ENCODE data around the gene NAPA.

The NAPA gene

GRCh38 chr19:47438793-47439220 lies 76.1 kb downstream of the NAPA start:
- H3K4me2 ChIP-seq (ENCODE audit: low read length) = no peak overlapping the region
- H3F3A ChIP-seq (ENCODE audit: insufficient read depth, low read length) = no peaks in the 10 kb centered on the region
- no peaks in the 10 kb centered on the region for H3K9me2 ChIP-seq (ENCODE audit: low read depth, low read length)
- no peaks in the 10 kb centered on the region for H3K4me1 ChIP-seq (ENCODE audit: insufficient read depth, low read length, severe bottlenecking)
- H3K27me3 ChIP-seq (ENCODE audit: insufficient read depth, low read length) = peaks cover 3% of the 10 kb centered on the region; the same call in 1 of the 2 replicates
- no peaks in the 10 kb centered on the region for H3K36me3 ChIP-seq (ENCODE audit: insufficient read depth, low read length)
- H3K27ac ChIP-seq (ENCODE audit: low read depth, low read length, poor library complexity, severe bottlenecking) = no peak overlapping the region
- H3K4me3 ChIP-seq (ENCODE audit: low read depth, low read length, poor library complexity, severe bottlenecking) = no peak overlapping the region
- no peaks in the 10 kb centered on the region for H4K20me1 ChIP-seq (ENCODE audit: insufficient read depth, low read length)
- TF ChIP-seq CTCF (IDR thresholded peaks at IDR 0.05; ENCODE audit: low read length) (no peak), EZH2 (IDR thresholded peaks at IDR 0.05; ENCODE audit: borderline replicate concordance, low read length) (no peak)
- H3K9me3 ChIP-seq (ENCODE audit: low read length) = no peaks in the 10 kb centered on the region
- no peaks in the 10 kb centered on the region for H3K79me2 ChIP-seq (ENCODE audit: insufficient read depth, low read length)
- H2AFZ ChIP-seq (ENCODE audit: low read length) = no peak overlapping the region
- H3K9ac ChIP-seq (ENCODE audit: low read length) = no peak overlapping the region
